Measurements from ENCODE around the gene GDF10.

The GDF10 gene

DNA sequence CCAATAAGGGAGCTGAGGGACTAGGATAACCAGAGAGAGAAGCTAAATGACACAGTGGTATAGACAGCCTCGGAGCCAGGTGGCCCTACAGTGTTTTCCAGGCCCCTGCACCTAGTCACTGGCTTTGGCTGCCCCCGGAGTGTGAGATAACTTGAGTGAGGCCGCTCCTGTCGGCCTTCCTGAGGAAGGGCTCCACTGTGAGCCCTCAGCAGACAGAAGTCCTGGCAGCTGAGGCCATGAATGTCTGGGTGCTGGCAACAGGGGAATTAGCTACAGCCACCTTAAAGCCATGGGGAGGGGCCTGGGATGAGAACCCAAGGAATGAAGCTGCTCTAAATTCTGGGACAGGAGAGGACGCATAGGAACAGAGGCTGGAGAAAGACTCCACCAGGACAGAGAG, 4.6 kb upstream of the GDF10 start:
- Mint-ChIP-seq H3K27me3 (peaks cover 13% of the 10 kb centered on the region), H3K9me3 (no peaks in the 10 kb centered on the region), H3K4me3 (no peak overlapping the region), H3K36me3 (ENCODE audit: low read depth) (no peaks in the 10 kb centered on the region), H3K27ac (no peak overlapping the region), H3K4me1 (peaks cover 4% of the 10 kb centered on the region)
- DNase-seq = no peak
- ATAC-seq = no peak

- no peaks in the 10 kb centered on the region for H3K9me3 Mint-ChIP-seq
- DNase-seq (no peak), ATAC-seq (no peak)
- H3K27me3 Mint-ChIP-seq = peaks cover 17% of the 10 kb centered on the region
- H3K4me3 Mint-ChIP-seq = no peak overlapping the region
- H3K4me1 Mint-ChIP-seq = peaks cover 8% of the 10 kb centered on the region
- no peak overlapping the region for H3K27ac Mint-ChIP-seq
- H3K36me3 Mint-ChIP-seq (ENCODE audit: low read depth) = no peaks in the 10 kb centered on the region
These were observed 3.7 kb upstream of the GDF10 start for GRCh38 chr10:47296156-47296894.

- H3K27me3 Mint-ChIP-seq = peaks cover 21% of the 10 kb centered on the region
- H3K9me3 Mint-ChIP-seq = no peaks in the 10 kb centered on the region
These were observed 3.1 kb upstream of the GDF10 start for GRCh38 chr10:47296941-47297340.

DNA sequence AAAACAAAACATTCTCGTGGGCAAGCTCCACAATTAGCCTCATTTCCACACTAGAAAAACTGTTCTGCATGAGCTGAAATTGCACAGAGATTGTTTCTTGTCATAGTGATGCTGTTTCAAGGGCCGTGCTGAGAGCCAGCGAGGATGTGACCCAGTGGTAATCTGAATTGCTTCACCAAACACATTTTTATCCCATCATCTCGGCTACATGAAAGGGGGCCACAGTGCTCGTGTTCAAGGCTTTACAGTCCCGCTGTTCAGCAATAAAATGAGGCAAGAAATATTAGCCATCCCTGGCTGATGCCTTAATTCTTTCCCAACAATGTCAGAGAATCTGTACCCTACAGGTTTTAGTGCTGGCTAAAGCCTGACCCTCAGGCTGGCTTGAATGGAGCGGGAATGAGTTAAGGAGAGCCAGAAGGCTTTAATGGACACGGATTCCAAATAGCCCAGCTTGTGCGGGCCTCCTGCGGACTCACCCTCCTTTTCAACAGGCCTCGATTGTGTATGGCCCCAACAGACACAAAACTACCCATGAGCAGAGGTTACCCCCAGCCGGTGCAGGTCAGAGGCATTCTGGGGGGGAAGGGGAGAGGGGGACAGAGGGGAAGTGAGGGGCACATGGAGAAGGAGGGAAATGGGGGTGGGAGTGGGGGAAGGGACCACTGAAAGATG, 2.0 kb upstream of the GDF10 start:
- no peak for ATAC-seq
- Mint-ChIP-seq H3K27ac (no peak overlapping the region), H3K9me3 (no peaks in the 10 kb centered on the region), H3K27me3 (peaks cover 25% of the 10 kb centered on the region), H3K4me1 (peaks cover 13% of the 10 kb centered on the region), H3K4me3 (no peak overlapping the region), H3K36me3 (ENCODE audit: low read depth) (no peaks in the 10 kb centered on the region)
- no peak for DNase-seq

More at GRCh38 chr10:47296941-47297340, 3.1 kb upstream of the GDF10 start:
- DNase-seq = no peak
- Mint-ChIP-seq H3K36me3 (ENCODE audit: low read depth) (no peaks in the 10 kb centered on the region), H3K4me1 (peaks cover 10% of the 10 kb centered on the region), H3K27ac (no peak overlapping the region), H3K4me3 (no peak overlapping the region)
- no peak for ATAC-seq

DNA sequence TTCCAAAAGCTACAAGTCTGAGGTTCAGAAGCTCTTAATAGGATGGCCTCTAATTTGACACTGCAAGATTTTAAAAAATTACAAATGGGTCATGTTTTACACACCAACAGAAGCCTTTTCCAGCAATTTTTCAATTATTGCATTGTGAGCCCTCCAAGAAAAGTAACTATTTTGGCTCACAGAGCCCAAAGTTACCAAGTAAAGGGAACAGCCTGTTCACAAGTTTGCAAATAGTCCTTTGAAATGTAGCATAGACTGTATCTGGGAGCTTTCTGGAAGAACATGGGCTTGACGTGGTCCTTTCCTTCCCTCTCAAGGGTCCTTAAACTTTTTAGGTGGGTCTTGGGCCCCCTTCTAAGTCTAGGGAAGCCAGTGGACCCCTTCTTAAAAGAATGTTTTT, 1.3 kb upstream of the GDF10 start:
- Mint-ChIP-seq H3K36me3 (ENCODE audit: low read depth) (no peaks in the 10 kb centered on the region), H3K9me3 (no peaks in the 10 kb centered on the region), H3K27me3 (peaks cover 25% of the 10 kb centered on the region), H3K27ac (no peak overlapping the region), H3K4me3 (no peak overlapping the region), H3K4me1 (peaks cover 13% of the 10 kb centered on the region)
- ATAC-seq (no peak), DNase-seq (no peak)

- ATAC-seq = no peak
- no peaks in the 10 kb centered on the region for H3K9me3 Mint-ChIP-seq
These were observed 483 bp downstream of the GDF10 start for GRCh38 chr10:47300429-47300931.

GRCh38 chr10:47301833-47302232, 1.8 kb downstream of the GDF10 start:
- Mint-ChIP-seq H3K4me3 (no peak overlapping the region), H3K4me1 (peaks cover 15% of the 10 kb centered on the region), H3K9me3 (no peaks in the 10 kb centered on the region), H3K27ac (no peak overlapping the region), H3K27me3 (peaks cover 22% of the 10 kb centered on the region), H3K36me3 (ENCODE audit: low read depth) (no peaks in the 10 kb centered on the region)
- no peak for DNase-seq
- ATAC-seq = no peak

More at GRCh38 chr10:47300429-47300931, 483 bp downstream of the GDF10 start:
- H3K27ac Mint-ChIP-seq = no peak overlapping the region
- DNase-seq = no peak
- peaks cover 25% of the 10 kb centered on the region for H3K27me3 Mint-ChIP-seq
- H3K36me3 Mint-ChIP-seq (ENCODE audit: low read depth) = no peaks in the 10 kb centered on the region
- H3K4me3 Mint-ChIP-seq = peak overlapping the region; percentile 76
- peaks cover 15% of the 10 kb centered on the region for H3K4me1 Mint-ChIP-seq

GRCh38 chr10:47303105-47303504, 3.1 kb downstream of the GDF10 start:
- DNase-seq (no peak), ATAC-seq (no peak)
- Mint-ChIP-seq H3K36me3 (ENCODE audit: low read depth) (no peaks in the 10 kb centered on the region), H3K27me3 (peaks cover 20% of the 10 kb centered on the region), H3K27ac (no peak overlapping the region), H3K9me3 (no peaks in the 10 kb centered on the region), H3K4me3 (no peak overlapping the region), H3K4me1 (peaks cover 15% of the 10 kb centered on the region)

- Mint-ChIP-seq H3K9me3 (no peaks in the 10 kb centered on the region), H3K4me1 (peaks cover 15% of the 10 kb centered on the region), H3K27me3 (peaks cover 20% of the 10 kb centered on the region), H3K36me3 (ENCODE audit: low read depth) (no peaks in the 10 kb centered on the region), H3K4me3 (no peak overlapping the region), H3K27ac (no peak overlapping the region)
- no peak for DNase-seq
- no peak for ATAC-seq
These were observed 3.9 kb downstream of the GDF10 start for GRCh38 chr10:47303866-47304265.

DNA sequence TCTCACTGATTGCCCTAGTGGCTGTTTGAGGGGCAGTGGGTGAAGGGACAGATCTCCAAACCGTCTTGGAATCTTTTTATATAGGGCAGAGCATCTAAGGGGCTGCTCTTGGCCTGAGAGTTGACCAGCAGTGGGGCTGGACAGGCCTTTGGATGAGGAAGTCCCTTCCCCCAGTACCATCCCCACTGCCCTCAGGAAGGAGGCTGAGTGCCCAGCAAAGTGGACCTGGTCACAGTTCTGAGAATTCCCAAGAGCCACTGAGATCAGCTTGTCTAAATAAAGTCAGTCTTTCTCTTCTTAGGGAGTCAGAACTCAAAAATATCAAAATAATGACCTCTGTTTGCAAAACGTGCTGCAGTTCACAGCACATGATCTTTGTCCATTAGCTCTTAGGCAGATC, 5.6 kb downstream of the GDF10 start:
- DNase-seq (no peak), ATAC-seq (no peak)
- Mint-ChIP-seq H3K27me3 (peaks cover 12% of the 10 kb centered on the region), H3K4me1 (peaks cover 11% of the 10 kb centered on the region), H3K36me3 (ENCODE audit: low read depth) (no peaks in the 10 kb centered on the region), H3K4me3 (no peak overlapping the region), H3K27ac (no peak overlapping the region), H3K9me3 (no peaks in the 10 kb centered on the region)

- H3K4me3 Mint-ChIP-seq = no peak overlapping the region
- no peaks in the 10 kb centered on the region for H3K9me3 Mint-ChIP-seq
- ATAC-seq (no peak), DNase-seq (no peak)
- no peak overlapping the region for H3K27ac Mint-ChIP-seq
- H3K27me3 Mint-ChIP-seq = peaks cover 7% of the 10 kb centered on the region
- H3K4me1 Mint-ChIP-seq = peaks cover 16% of the 10 kb centered on the region
- no peaks in the 10 kb centered on the region for H3K36me3 Mint-ChIP-seq (ENCODE audit: low read depth)
These were observed 6.6 kb downstream of the GDF10 start for GRCh38 chr10:47306387-47307210.

GRCh38 chr10:47307381-47307780, 7.4 kb downstream of the GDF10 start:
- Mint-ChIP-seq H3K9me3 (no peaks in the 10 kb centered on the region), H3K27ac (no peak overlapping the region), H3K4me1 (peaks cover 17% of the 10 kb centered on the region), H3K36me3 (ENCODE audit: low read depth) (no peaks in the 10 kb centered on the region), H3K4me3 (no peak overlapping the region), H3K27me3 (no peaks in the 10 kb centered on the region)
- ATAC-seq = no peak
- no peak for DNase-seq

GRCh38 chr10:47308775-47309174, 8.8 kb downstream of the GDF10 start:
- Mint-ChIP-seq H3K27ac (no peak overlapping the region), H3K36me3 (ENCODE audit: low read depth) (no peaks in the 10 kb centered on the region), H3K4me1 (peaks cover 17% of the 10 kb centered on the region), H3K4me3 (no peak overlapping the region), H3K27me3 (no peaks in the 10 kb centered on the region), H3K9me3 (no peaks in the 10 kb centered on the region)
- no peak for ATAC-seq
- DNase-seq = no peak

- ATAC-seq (no peak), DNase-seq (peak; percentile 16)
- H3K27ac Mint-ChIP-seq = no peak overlapping the region
- H3K36me3 Mint-ChIP-seq (ENCODE audit: low read depth) = no peaks in the 10 kb centered on the region
- no peaks in the 10 kb centered on the region for H3K9me3 Mint-ChIP-seq
- no peak overlapping the region for H3K4me3 Mint-ChIP-seq
- no peaks in the 10 kb centered on the region for H3K27me3 Mint-ChIP-seq
- H3K4me1 Mint-ChIP-seq = peaks cover 17% of the 10 kb centered on the region
These were observed 9.6 kb downstream of the GDF10 start for GRCh38 chr10:47309408-47310089.

Measured in activated naive CD8-positive, alpha-beta T cell treated with anti-CD3 and anti-CD28 coated beads, Interleukin-2, amount 50 U/mL, for 24 hours (primary cell).